AG09309 (cell line): ENCODE data around the gene DISP2.

Source experiments
- DNase-seq: peaks from one replicate; pipeline ENCODE4 v3.0.0-alpha.2; 2010; ENCODE audit warnings: low read depth
- H3K4me3 ChIP-seq: 2 replicates; pipeline ENCODE4 v1.5.1; 2011; ENCODE audit warnings: mild to moderate bottlenecking, low read depth, low read length, moderate library complexity; ENCODE audit not compliant: control insufficient read depth
- CTCF ChIP-seq: IDR thresholded peaks from 2 replicates; pipeline ENCODE4 v1.5.1; 2011; ENCODE audit warnings: mild to moderate bottlenecking, low read depth, low read length, inconsistent platforms; ENCODE audit not compliant: insufficient read depth, control insufficient read depth; ENCODE audit errors: missing control alignments

DISP2 gene

GRCh38 chr15:40363611-40364010 lies 5.6 kb downstream of the DISP2 start:
- DNase-seq, result no peak
- TF ChIP-seq CTCF, result no peak
- no peak overlapping the region for H3K4me3 ChIP-seq

DNA sequence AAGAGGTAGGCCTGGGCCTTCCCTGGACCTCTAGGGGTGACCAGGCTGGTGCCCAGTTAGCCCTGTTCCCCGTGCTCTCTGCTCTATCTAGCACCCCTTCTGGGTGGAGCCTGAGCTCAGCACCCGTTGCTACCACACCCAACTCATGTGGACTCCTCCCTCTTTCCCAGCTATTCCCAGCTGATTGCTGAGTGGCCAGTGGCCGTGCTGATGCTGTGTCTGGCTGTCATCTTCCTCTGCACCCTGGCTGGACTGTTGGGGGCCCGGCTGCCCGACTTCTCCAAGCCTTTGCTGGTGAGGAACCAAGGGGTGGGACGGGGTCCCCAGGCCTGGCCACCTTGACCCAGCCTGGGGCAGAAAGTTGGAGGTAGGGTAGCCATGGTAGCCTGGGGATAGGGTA lies 6.2 kb downstream of the DISP2 start:
- no peak overlapping the region for H3K4me3 ChIP-seq
- DNase-seq, result no peak
- TF ChIP-seq CTCF, result no peak

- no peak overlapping the region for H3K4me3 ChIP-seq
- no peak for DNase-seq
- TF ChIP-seq CTCF, result no peak
Measured at GRCh38 chr15:40365016-40365415, 7.0 kb downstream of the DISP2 start.

GRCh38 chr15:40365624-40366456 lies 7.8 kb downstream of the DISP2 start:
- no peak for DNase-seq
- no peak overlapping the region for H3K4me3 ChIP-seq
- TF ChIP-seq CTCF, result no peak

DNA sequence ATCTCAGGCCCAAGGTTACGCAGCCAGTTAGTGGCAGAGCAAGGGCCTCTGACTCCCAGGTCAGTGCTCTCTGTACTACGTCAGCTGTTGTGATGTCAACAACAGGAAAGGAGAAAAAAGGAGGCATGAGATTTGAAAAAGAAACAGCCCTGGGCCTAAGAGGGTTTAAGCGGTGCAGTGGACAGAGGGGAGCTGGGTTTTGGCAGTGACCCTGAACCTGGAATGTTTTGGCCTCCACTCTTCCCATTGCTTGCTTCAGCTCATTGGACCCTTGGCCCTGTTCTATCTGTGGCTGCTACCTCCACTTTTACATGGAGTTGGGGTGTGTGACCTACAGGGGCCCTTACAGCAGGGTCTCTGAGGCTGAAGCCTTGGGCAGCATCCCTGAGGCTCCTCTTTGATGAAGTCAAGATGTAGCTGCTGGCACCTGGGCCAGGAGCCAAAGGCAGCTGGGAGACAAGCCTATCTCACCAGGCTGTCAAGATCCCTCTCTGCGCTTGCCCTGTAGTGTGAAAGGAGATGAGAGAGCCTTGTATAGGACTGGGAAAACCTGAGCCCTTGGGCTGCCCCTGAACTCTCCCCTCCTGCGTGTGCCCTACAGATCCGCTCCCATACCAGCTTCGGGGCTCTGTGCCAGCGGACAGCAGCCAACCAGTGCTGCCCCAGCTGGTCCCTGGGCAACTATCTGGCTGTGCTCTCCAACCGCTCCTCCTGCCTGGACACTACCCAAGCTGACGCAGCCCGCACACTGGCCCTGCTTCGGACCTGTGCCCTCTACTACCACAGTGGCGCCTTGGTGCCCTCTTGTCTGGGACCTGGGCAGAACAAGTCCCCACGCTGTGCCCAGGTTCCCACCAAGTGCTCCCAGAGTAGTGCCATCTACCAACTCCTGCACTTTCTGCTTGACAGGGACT lies 8.7 kb downstream of the DISP2 start:
- DNase-seq, result no peak
- no peak for TF ChIP-seq CTCF
- no peak overlapping the region for H3K4me3 ChIP-seq

GRCh38 chr15:40367371-40367685 lies 9.3 kb downstream of the DISP2 start:
- no peak for TF ChIP-seq CTCF
- H3K4me3 ChIP-seq, result no peak overlapping the region
- DNase-seq, result no peak
